Neural cell (in vitro differentiated cells): ENCODE measurements around the gene TBX18. TPM values are rescaled to one million over a fixed set of nuclear protein-coding genes. Genes with fewer than 3 reads are reported as not detected.
A peak's percentile ranks its signal among the peaks of the same experiment; 100 is the strongest.

Experiments used
- H2AFZ ChIP-seq: fragments of 200-600, 300-800 bp; sonication (generic), shearing (Covaris generic); 2 replicates; pipeline ENCODE4 v1.6.0; 2014; ENCODE audit warnings: low read depth, mild to moderate bottlenecking, antibody characterized with exemption, low read length, moderate library complexity
- H3F3A ChIP-seq: fragments of 200-600 bp; shearing (Covaris generic); 2 replicates; pipeline ENCODE4 v1.6.1; 2016; ENCODE audit warnings: mild to moderate bottlenecking, moderate library complexity, mixed read lengths, antibody characterized with exemption, low read length; ENCODE audit not compliant: insufficient read depth, poor library complexity, severe bottlenecking
- H3K27ac ChIP-seq: fragments of 200-600, 300-800 bp; sonication (generic), shearing (Covaris generic); 2 replicates; pipeline ENCODE4 v1.5.1; 2014; ENCODE audit warnings: mild to moderate bottlenecking, low read length, moderate library complexity
- H3K27me3 ChIP-seq: fragments of 300-800, 200-600 bp; sonication (generic), shearing (Covaris generic); 2 replicates; pipeline ENCODE4 v1.6.0; 2014; ENCODE audit warnings: mild to moderate bottlenecking, low read depth, low read length, moderate library complexity; ENCODE audit not compliant: insufficient read depth
- H3K36me3 ChIP-seq: fragments of 300-800, 200-600 bp; sonication (generic), shearing (Covaris generic); 2 replicates; pipeline ENCODE4 v1.5.1; 2014; ENCODE audit warnings: mild to moderate bottlenecking, antibody characterized with exemption, low read length, moderate library complexity; ENCODE audit not compliant: insufficient read depth
- H3K4me2 ChIP-seq: fragments of 300-800, 200-600 bp; sonication (generic), shearing (Covaris generic); 2 replicates; pipeline ENCODE4 v1.6.0; 2014; ENCODE audit warnings: mild to moderate bottlenecking, low read length
- H3K4me3 ChIP-seq: fragments of 300-800, 200-600 bp; sonication (generic), shearing (Covaris generic); 2 replicates; pipeline ENCODE4 v1.5.1; 2014; ENCODE audit warnings: mild to moderate bottlenecking, low read length, moderate library complexity
- H3K79me2 ChIP-seq: fragments of 200-600 bp; shearing (Covaris generic); replicated peaks from 2 replicates; pipeline ENCODE4 v1.6.0; 2014; ENCODE audit warnings: mild to moderate bottlenecking, low read length, moderate library complexity; ENCODE audit not compliant: insufficient read depth
- H3K9ac ChIP-seq: fragments of 300-800, 200-600 bp; sonication (generic), shearing (Covaris generic); 2 replicates; pipeline ENCODE4 v1.6.1; 2016; ENCODE audit warnings: mild to moderate bottlenecking, low read length, mixed read lengths
- H3K9me2 ChIP-seq: fragments of 200-600 bp; shearing (Covaris generic); 2 replicates; pipeline ENCODE4 v1.6.1; 2016; ENCODE audit warnings: mild to moderate bottlenecking, low read length, mixed read lengths; ENCODE audit not compliant: insufficient read depth
- H3K9me3 ChIP-seq: fragments of 200-600, 300-800 bp; sonication (generic), shearing (Covaris generic); 2 replicates; pipeline ENCODE4 v1.6.1; 2016; ENCODE audit warnings: mild to moderate bottlenecking, mixed run types, low read length, moderate library complexity, mixed read lengths
- H4K20me1 ChIP-seq: fragments of 200-600 bp; shearing (Covaris generic); 2 replicates; pipeline ENCODE4 v1.6.1; 2016; ENCODE audit warnings: mild to moderate bottlenecking, mixed run types; ENCODE audit not compliant: insufficient read depth
- EP300 ChIP-seq: fragments of 450-650 bp; conservative IDR thresholded peaks from 2 replicates; pipeline ENCODE4 v1.6.1; 2014; ENCODE audit warnings: antibody characterized with exemption, mild to moderate bottlenecking, moderate library complexity; ENCODE audit not compliant: poor library complexity, severe bottlenecking
- EZH2 ChIP-seq: fragments of 200-600, 300-800 bp; shearing (Covaris generic), sonication (generic); IDR thresholded peaks from 2 replicates; pipeline ENCODE4 v1.6.1; 2014; ENCODE audit warnings: antibody characterized with exemption, low read length, borderline replicate concordance, mild to moderate bottlenecking; ENCODE audit not compliant: insufficient read depth, poor library complexity, severe bottlenecking
- MXI1 ChIP-seq: fragments of 450-650 bp; conservative IDR thresholded peaks from 2 replicates; pipeline ENCODE4 v1.6.1; 2014; ENCODE audit warnings: antibody characterized with exemption, mild to moderate bottlenecking; ENCODE audit not compliant: poor library complexity, severe bottlenecking
- POLR2AphosphoS5 ChIP-seq: IDR thresholded peaks from 2 replicates; pipeline ENCODE4 v1.6.1; 2012
- RAD21 ChIP-seq: fragments of 450-650 bp; conservative IDR thresholded peaks from 2 replicates; pipeline ENCODE4 v1.6.1; 2014; ENCODE audit warnings: antibody characterized with exemption, mild to moderate bottlenecking, moderate library complexity
- REST ChIP-seq: IDR thresholded peaks from 2 replicates; pipeline ENCODE4 v1.6.1; 2012; ENCODE audit warnings: borderline replicate concordance
- SMC3 ChIP-seq: fragments of 450-650 bp; conservative IDR thresholded peaks from 2 replicates; pipeline ENCODE4 v1.6.1; 2014; ENCODE audit warnings: antibody characterized with exemption, mild to moderate bottlenecking, moderate library complexity; ENCODE audit not compliant: poor library complexity
- TAF1 ChIP-seq: IDR thresholded peaks from 2 replicates; pipeline ENCODE4 v1.6.1; 2012; ENCODE audit warnings: low read depth
- polyA minus RNA-seq: library from RNA; depleted of rRNA, polyadenylated mRNA; stranded (reverse); fragments of >200 nt; gene quantifications from 2 replicates; pipeline ENCODE4 v1.2.3, GENCODE V29; 2014
- polyA plus RNA-seq: library from polyadenylated mRNA; depleted of rRNA; stranded (reverse); fragments of >200 nt; gene quantifications from 2 replicates; pipeline ENCODE4 v1.2.3, GENCODE V29; 2014
- TF ChIP-seq, protein P1 (sequence below): fragments of 450-650 bp; IDR thresholded peaks from 2 replicates; pipeline ENCODE4 v1.5.1; 2014; ENCODE audit warnings: antibody characterized with exemption, mild to moderate bottlenecking, moderate library complexity; ENCODE audit not compliant: poor library complexity, severe bottlenecking

TBX18 gene
- polyA plus RNA-seq (not detected in 2 replicates), polyA minus RNA-seq (not detected in 2 replicates)

- no peaks in the 10 kb centered on the region for H4K20me1 ChIP-seq
- no peak within 1 kb of the TSS for H3K27ac ChIP-seq
Measured at GRCh38 chr6:84764332-84765049, at the start of gene TBX18. TBX18 (minus strand) TSS chr6:84764598; CDS start chr6:84764181, 417 bp downstream.

DNA sequence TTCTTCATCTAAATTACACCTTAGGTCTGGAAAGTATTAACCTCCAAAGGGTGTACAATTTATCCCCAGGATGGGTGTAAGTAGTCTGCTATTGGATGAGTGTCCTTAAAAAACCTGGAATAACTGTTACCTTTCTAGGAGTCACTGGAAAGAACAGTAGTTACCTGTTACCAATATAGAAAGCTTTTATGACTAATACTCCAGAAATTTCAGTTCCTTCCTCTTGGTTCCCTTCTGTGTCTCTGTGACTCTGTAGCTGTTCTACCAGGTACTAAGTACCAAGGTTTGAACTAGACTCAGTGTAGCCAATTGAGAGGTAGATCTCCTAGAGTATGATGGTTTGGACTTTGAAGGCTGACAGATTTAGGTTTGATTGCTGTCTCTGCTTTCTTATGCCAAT, 47.0 kb upstream of the TBX18 start:
- Histone ChIP-seq H3K9me2 (no peaks in the 10 kb centered on the region), H3K36me3 (no peaks in the 10 kb centered on the region), H2AFZ (no peak overlapping the region), H3K9ac (no peak overlapping the region), H3K79me2 (no peaks in the 10 kb centered on the region), H3K9me3 (no peaks in the 10 kb centered on the region), H3F3A (no peaks in the 10 kb centered on the region), H3K4me2 (no peak overlapping the region), H4K20me1 (no peaks in the 10 kb centered on the region), H3K27ac (no peak overlapping the region), H3K4me3 (no peak overlapping the region), H3K27me3 (no peaks in the 10 kb centered on the region)
- no peak for TF ChIP-seq RAD21
- no peak for TF ChIP-seq REST
- no peak for TF ChIP-seq TAF1
- TF ChIP-seq SMC3 = no peak
- no peak for TF ChIP-seq EZH2
- no peak for TF ChIP-seq EP300

More at GRCh38 chr6:84764332-84765049, at the start of gene TBX18:
- Histone ChIP-seq H3K79me2 (no peaks in the 10 kb centered on the region), H2AFZ (no peak within 1 kb of the TSS), H3K27me3 (peaks cover 100% of the 10 kb centered on the region), H3K9me2 (no peaks in the 10 kb centered on the region), H3K4me3 (peak within 1 kb of the TSS; percentile 57), H3K4me2 (no peak within 1 kb of the TSS), H3K36me3 (no peaks in the 10 kb centered on the region), H3K9ac (no peak within 1 kb of the TSS), H3K9me3 (no peaks in the 10 kb centered on the region), H3F3A (no peaks in the 10 kb centered on the region)
- TF ChIP-seq MXI1 = no peak
- TF ChIP-seq, protein P1, sequence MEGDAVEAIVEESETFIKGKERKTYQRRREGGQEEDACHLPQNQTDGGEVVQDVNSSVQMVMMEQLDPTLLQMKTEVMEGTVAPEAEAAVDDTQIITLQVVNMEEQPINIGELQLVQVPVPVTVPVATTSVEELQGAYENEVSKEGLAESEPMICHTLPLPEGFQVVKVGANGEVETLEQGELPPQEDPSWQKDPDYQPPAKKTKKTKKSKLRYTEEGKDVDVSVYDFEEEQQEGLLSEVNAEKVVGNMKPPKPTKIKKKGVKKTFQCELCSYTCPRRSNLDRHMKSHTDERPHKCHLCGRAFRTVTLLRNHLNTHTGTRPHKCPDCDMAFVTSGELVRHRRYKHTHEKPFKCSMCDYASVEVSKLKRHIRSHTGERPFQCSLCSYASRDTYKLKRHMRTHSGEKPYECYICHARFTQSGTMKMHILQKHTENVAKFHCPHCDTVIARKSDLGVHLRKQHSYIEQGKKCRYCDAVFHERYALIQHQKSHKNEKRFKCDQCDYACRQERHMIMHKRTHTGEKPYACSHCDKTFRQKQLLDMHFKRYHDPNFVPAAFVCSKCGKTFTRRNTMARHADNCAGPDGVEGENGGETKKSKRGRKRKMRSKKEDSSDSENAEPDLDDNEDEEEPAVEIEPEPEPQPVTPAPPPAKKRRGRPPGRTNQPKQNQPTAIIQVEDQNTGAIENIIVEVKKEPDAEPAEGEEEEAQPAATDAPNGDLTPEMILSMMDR = no peak
- TF ChIP-seq REST = no peak
- no peak for TF ChIP-seq POLR2AphosphoS5
- no peak for TF ChIP-seq EP300
- TF ChIP-seq SMC3 = no peak
- TF ChIP-seq TAF1 = no peak
- no peak for TF ChIP-seq EZH2
- TF ChIP-seq RAD21 = no peak
